OCI-LY7 (cell line): ENCODE results near the gene TNXB. TPM values are rescaled to one million over a fixed set of nuclear protein-coding genes. Genes with fewer than 3 reads are reported as not detected.
"Not testable (repeated sequence)": the region's sequence is repeated elsewhere in the genome, so short reads cannot be mapped to it uniquely, and the experiment has no call there.

Experiments
- BruUV-seq: library from RNA; stranded (reverse); fragments of 400-500 nt; replicated peaks from 2 replicates; lab custom pipeline; 2021; lab: Mats Ljungman, UMichigan
- CTCF ChIA-PET: fragments of 300-600 bp; sonication (Branson Sonifier 250); formaldehyde crosslinking; loops from one replicate; lab custom pipeline; 2022; ENCODE audit warnings: antibody characterized with exemption; ENCODE audit not compliant: unreplicated experiment; lab: Charles Lee
- POLR2A ChIA-PET: fragments of 300-600 bp; sonication (Branson Sonifier 250); formaldehyde crosslinking; loops from one replicate; lab custom pipeline; 2022; ENCODE audit warnings: antibody characterized with exemption; lab: Charles Lee
- DNase-seq: peaks from one replicate; pipeline ENCODE4 v3.0.0-alpha.2; 2015; ENCODE audit warnings: low spot score
- H2AFZ ChIP-seq: fragments of 200-600 bp; sonication (generic), shearing (Covaris generic); 2 replicates; pipeline ENCODE4 v1.6.1; 2014; ENCODE audit warnings: mild to moderate bottlenecking, antibody characterized with exemption, low read length, moderate library complexity
- H3K27ac ChIP-seq: fragments of 200-600 bp; sonication (generic); 2 replicates; pipeline ENCODE4 v1.5.1; 2014; ENCODE audit warnings: mixed run types, low read depth, mild to moderate bottlenecking, moderate library complexity, low read length, inconsistent platforms; ENCODE audit not compliant: poor library complexity, severe bottlenecking
- H3K36me3 ChIP-seq: fragments of 200-600 bp; sonication (generic); 2 replicates; pipeline ENCODE4 v1.6.1; 2014; ENCODE audit warnings: mild to moderate bottlenecking, antibody characterized with exemption, low read length, moderate library complexity, mixed read lengths; ENCODE audit not compliant: insufficient read depth
- H3K4me1 ChIP-seq: fragments of 200-600 bp; sonication (generic); 2 replicates; pipeline ENCODE4 v1.5.1; 2014; ENCODE audit warnings: mild to moderate bottlenecking, low read length; ENCODE audit not compliant: insufficient read depth, poor library complexity, severe bottlenecking
- H3K4me2 ChIP-seq: fragments of 200-600 bp; sonication (generic); 2 replicates; pipeline ENCODE4 v1.6.1; 2014; ENCODE audit warnings: mild to moderate bottlenecking, low read length
- H3K4me3 ChIP-seq: fragments of 200-600 bp; sonication (generic); 2 replicates; pipeline ENCODE4 v1.5.1; 2014; ENCODE audit warnings: mild to moderate bottlenecking, low read depth, low read length; ENCODE audit not compliant: poor library complexity, severe bottlenecking
- H3K79me2 ChIP-seq: fragments of 200-600 bp; sonication (generic); 2 replicates; pipeline ENCODE4 v1.6.1; 2016; ENCODE audit warnings: low read depth, mild to moderate bottlenecking, low read length, moderate library complexity, mixed read lengths; ENCODE audit not compliant: insufficient read depth
- H3K9me2 ChIP-seq: fragments of 200-600 bp; sonication (generic); 2 replicates; pipeline ENCODE4 v1.6.1; 2016; ENCODE audit warnings: mild to moderate bottlenecking, low read length, mixed read lengths; ENCODE audit not compliant: insufficient read depth
- H3K9me3 ChIP-seq: fragments of 200-600 bp; sonication (generic); 2 replicates; pipeline ENCODE4 v1.6.1; 2014; ENCODE audit warnings: mild to moderate bottlenecking, mixed run types, low read length, mixed read lengths
- H4K20me1 ChIP-seq: fragments of 200-600 bp; sonication (generic); 2 replicates; pipeline ENCODE4 v1.6.1; 2014; ENCODE audit warnings: mild to moderate bottlenecking, antibody characterized with exemption, low read length, moderate library complexity, mixed read lengths; ENCODE audit not compliant: insufficient read depth
- EZH2phosphoT487 ChIP-seq: fragments of 200-600 bp; sonication (generic); IDR thresholded peaks from 2 replicates; pipeline ENCODE4 v1.6.1; 2018; ENCODE audit warnings: low read depth, borderline replicate concordance, mild to moderate bottlenecking, mixed run types, antibody characterized with exemption, low read length, moderate library complexity, mixed read lengths
- intact Hi-C: fragments of 100-400 bp; cut with micrococcal nuclease; formaldehyde crosslinking; loops from one replicate; pipeline ENCODE4 v1.10.0; 2022; ENCODE audit not compliant: unreplicated experiment
- total RNA-seq, 2 experiments: library from RNA; depleted of rRNA in 1 of 2; stranded (reverse); fragments of >200 nt in 1 of 2; shearing (Covaris generic) in 1 of 2; gene quantifications; 2 replicates each; pipeline ENCODE4 v1.2.3, GENCODE V29; 2014 to 2022
- TF ChIP-seq, protein P1 (sequence below): fragments of 200-600 bp; sonication (generic); conservative IDR thresholded peaks from 2 replicates; pipeline ENCODE4 v1.5.1; 2014; ENCODE audit warnings: mild to moderate bottlenecking, antibody characterized with exemption, low read length, moderate library complexity, mixed read lengths

The TNXB gene
- total RNA-seq, 2 experiments from 2014 or later = 1.7 to 9.2 TPM

DNA sequence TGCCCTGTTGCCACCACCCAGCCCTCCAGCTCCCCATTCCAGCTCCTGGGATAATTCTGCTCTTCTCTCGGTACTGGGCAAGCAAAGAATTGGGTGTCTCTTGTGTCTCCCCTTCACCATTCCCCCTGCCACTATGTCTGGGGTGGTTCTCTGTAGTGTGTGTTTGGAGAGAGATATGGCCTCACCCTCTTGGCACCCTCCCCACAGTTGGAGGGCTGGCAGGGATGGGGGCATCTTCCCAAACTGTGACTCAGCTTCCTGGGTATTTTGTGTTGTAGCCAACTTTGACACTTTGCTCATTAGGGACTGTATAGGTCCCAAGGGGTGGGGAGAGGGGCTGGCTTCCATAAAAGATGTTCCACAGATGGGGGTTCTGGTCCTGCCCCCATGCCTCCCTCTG lies 1.7 kb downstream of the TNXB start:
- POLR2A ChIA-PET = no interaction called here
- Histone ChIP-seq H3K4me1 (no peaks in the 10 kb centered on the region), H4K20me1 (no peaks in the 10 kb centered on the region; the same call in 1 of the 2 replicates), H3K36me3 (no peaks in the 10 kb centered on the region), H2AFZ (no peak overlapping the region), H3K9me2 (no peaks in the 10 kb centered on the region), H3K79me2 (no peaks in the 10 kb centered on the region), H3K4me2 (no peak overlapping the region), H3K4me3 (no peak overlapping the region), H3K9me3 (no peaks in the 10 kb centered on the region), H3K27ac (no peak overlapping the region)
- intact Hi-C loops = no loop called here
- DNase-seq = no peak
- CTCF ChIA-PET = no interaction called here
- TF ChIP-seq EZH2phosphoT487 = no peak
- TF ChIP-seq, protein P1, sequence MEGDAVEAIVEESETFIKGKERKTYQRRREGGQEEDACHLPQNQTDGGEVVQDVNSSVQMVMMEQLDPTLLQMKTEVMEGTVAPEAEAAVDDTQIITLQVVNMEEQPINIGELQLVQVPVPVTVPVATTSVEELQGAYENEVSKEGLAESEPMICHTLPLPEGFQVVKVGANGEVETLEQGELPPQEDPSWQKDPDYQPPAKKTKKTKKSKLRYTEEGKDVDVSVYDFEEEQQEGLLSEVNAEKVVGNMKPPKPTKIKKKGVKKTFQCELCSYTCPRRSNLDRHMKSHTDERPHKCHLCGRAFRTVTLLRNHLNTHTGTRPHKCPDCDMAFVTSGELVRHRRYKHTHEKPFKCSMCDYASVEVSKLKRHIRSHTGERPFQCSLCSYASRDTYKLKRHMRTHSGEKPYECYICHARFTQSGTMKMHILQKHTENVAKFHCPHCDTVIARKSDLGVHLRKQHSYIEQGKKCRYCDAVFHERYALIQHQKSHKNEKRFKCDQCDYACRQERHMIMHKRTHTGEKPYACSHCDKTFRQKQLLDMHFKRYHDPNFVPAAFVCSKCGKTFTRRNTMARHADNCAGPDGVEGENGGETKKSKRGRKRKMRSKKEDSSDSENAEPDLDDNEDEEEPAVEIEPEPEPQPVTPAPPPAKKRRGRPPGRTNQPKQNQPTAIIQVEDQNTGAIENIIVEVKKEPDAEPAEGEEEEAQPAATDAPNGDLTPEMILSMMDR = no peak
- no TSS peak for BruUV-seq

DNA sequence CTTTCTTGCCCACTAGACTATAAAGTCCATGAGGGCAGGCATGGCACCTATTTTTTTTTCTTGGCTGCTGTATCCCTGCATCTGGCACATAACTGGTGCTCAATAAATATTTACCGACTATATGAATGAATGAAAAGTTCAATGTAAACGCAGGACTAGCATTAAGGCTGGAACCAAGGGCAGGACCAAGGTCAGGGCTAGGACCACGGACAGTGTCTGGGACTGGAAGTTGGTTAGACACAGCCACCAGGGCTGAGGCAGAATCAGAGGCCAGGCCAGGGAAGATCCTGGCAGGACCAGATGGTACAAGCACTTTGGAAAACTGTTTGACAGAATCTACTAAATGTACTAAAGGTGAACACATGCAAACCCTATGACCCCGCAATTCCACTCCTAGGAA lies 3.7 kb downstream of the TNXB start:
- DNase-seq = no peak
- H2AFZ ChIP-seq = no peak overlapping the region
- no peak overlapping the region for H3K27ac ChIP-seq
- H3K36me3 ChIP-seq = no peaks in the 10 kb centered on the region
- POLR2A ChIA-PET = no interaction called here
- no peak overlapping the region for H3K4me2 ChIP-seq
- no peak overlapping the region for H3K4me3 ChIP-seq
- CTCF ChIA-PET = no interaction called here
- no peaks in the 10 kb centered on the region for H3K4me1 ChIP-seq
- intact Hi-C loops = no loop called here
- no peaks in the 10 kb centered on the region for H3K79me2 ChIP-seq
- no peaks in the 10 kb centered on the region for H3K9me3 ChIP-seq
- no peaks in the 10 kb centered on the region; the same call in 1 of the 2 replicates for H4K20me1 ChIP-seq
- BruUV-seq = no TSS peak
- TF ChIP-seq EZH2phosphoT487 = no peak
- TF ChIP-seq, protein P1 = no peak
- no peaks in the 10 kb centered on the region for H3K9me2 ChIP-seq

DNA sequence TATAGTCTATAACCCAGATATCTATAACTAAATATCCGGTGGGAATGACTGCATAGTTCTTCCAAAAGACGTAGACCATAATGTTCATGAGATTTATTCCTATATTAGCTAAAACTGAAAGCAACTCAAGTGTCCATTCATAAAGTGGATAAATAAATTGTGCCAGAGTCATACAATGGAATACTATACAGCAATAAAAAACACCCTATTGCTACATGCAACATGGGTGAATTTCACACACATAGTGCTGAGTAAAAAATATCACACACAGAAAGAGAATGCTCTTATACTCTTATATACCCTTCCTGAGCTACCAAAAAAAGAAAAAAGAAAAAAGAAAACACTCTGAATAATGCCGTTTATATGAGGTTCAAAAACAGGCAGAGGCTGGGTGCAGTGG lies 6.9 kb downstream of the TNXB start:
- Histone ChIP-seq H3K4me2 (no peak overlapping the region), H3K79me2 (no peaks in the 10 kb centered on the region), H3K27ac (no peak overlapping the region), H3K9me3 (no peaks in the 10 kb centered on the region), H2AFZ (no peak overlapping the region), H3K9me2 (no peaks in the 10 kb centered on the region), H3K4me3 (no peak overlapping the region), H3K36me3 (no peaks in the 10 kb centered on the region), H3K4me1 (no peaks in the 10 kb centered on the region), H4K20me1 (no peaks in the 10 kb centered on the region)
- intact Hi-C loops = no loop called here
- BruUV-seq = no TSS peak
- ChIA-PET CTCF (no interaction called here), POLR2A (no interaction called here)
- DNase-seq = no peak
- no peak for TF ChIP-seq EZH2phosphoT487
- TF ChIP-seq, protein P1 = no peak

GRCh38 chr6:32100251-32100650 lies 8.9 kb downstream of the TNXB start:
- H4K20me1 ChIP-seq, H3K4me3 ChIP-seq, CTCF ChIA-PET, H3K9me3 ChIP-seq, intact Hi-C loops, H3K4me2 ChIP-seq, DNase-seq, H3K27ac ChIP-seq, H3K36me3 ChIP-seq, BruUV-seq, H2AFZ ChIP-seq, H3K9me2 ChIP-seq, H3K4me1 ChIP-seq, H3K79me2 ChIP-seq: not testable (repeated sequence)
- POLR2A ChIA-PET = interaction anchor here (0.6 to 0.7 kb wide), 2 partner anchors 144 to 767 kb away, joined by 3 to 5 read pairs; no protein-coding TSS in a partner anchor
